ENCODE data around the gene PLPP4.

GRCh38 chr10:120477743-120478141, 20.7 kb downstream of the PLPP4 start:
- TF ChIP-seq CTCF (IDR thresholded peaks at IDR 0.05; ENCODE audit: insufficient read depth, low read length, poor library complexity, severe bottlenecking) = no peak
- TF ChIP-seq EZH2phosphoT487 (conservative IDR thresholded peaks at IDR 0.05; ENCODE audit: low read length) = no peak

Measured in SU-DHL-6 (cell line).